HEK293 (cell line): ENCODE measurements around the gene RFX2.
A peak's percentile ranks its signal among the peaks of the same experiment; 100 is the strongest.

Experiments
- ATF2 ChIP-seq: fragments of 450-650 bp; formaldehyde crosslinking; IDR thresholded peaks from 2 replicates; pipeline ENCODE4 v1.5.1; 2016; ENCODE audit warnings: missing biosample characterization, missing genetic modification characterization, low read depth
- GFI1B ChIP-seq: fragments of 450-650 bp; formaldehyde crosslinking; IDR thresholded peaks from 2 replicates; pipeline ENCODE4 v1.5.1; 2016; ENCODE audit warnings: missing biosample characterization, missing genetic modification characterization
- HOXA7 ChIP-seq: sonication (generic); formaldehyde crosslinking; IDR thresholded peaks from 2 replicates; pipeline ENCODE4 v1.8.1; 2022; ENCODE audit warnings: missing genetic modification reagents, borderline replicate concordance
- HOXD13 ChIP-seq: sonication (generic); formaldehyde crosslinking; IDR thresholded peaks from 2 replicates; pipeline ENCODE4 v1.8.0; 2022; ENCODE audit warnings: missing genetic modification reagents, borderline replicate concordance
- IKZF3 ChIP-seq: fragments of 450-650 bp; IDR thresholded peaks from 2 replicates; pipeline ENCODE4 v1.5.0; 2018; ENCODE audit warnings: missing biosample characterization, mild to moderate bottlenecking, missing genetic modification characterization, moderate library complexity
- INSM2 ChIP-seq: fragments of 450-650 bp; formaldehyde crosslinking; IDR thresholded peaks from 2 replicates; pipeline ENCODE4 v1.5.1; 2016; ENCODE audit warnings: missing biosample characterization, missing genetic modification characterization
- PRDM2 ChIP-seq: fragments of 450-650 bp; formaldehyde crosslinking; IDR thresholded peaks from 2 replicates; pipeline ENCODE4 v1.5.1; 2016; ENCODE audit warnings: missing biosample characterization, missing genetic modification characterization, borderline replicate concordance
- WT1 ChIP-seq: fragments of 450-650 bp; formaldehyde crosslinking; IDR thresholded peaks from 2 replicates; pipeline ENCODE4 v1.5.1; 2016; ENCODE audit warnings: missing biosample characterization, missing genetic modification characterization
- ZBTB17 ChIP-seq: fragments of 450-650 bp; formaldehyde crosslinking; IDR thresholded peaks from 2 replicates; pipeline ENCODE4 v1.5.1; 2016; ENCODE audit warnings: missing biosample characterization, missing genetic modification characterization
- ZBTB7A ChIP-seq: fragments of 450-650 bp; formaldehyde crosslinking; IDR thresholded peaks from 2 replicates; pipeline ENCODE4 v1.5.1; 2016; ENCODE audit warnings: low read depth, missing biosample characterization, missing genetic modification characterization
- ZFP41 ChIP-seq: fragments of 450-650 bp; formaldehyde crosslinking; IDR thresholded peaks from 2 replicates; pipeline ENCODE4 v1.5.1; 2016; ENCODE audit warnings: missing biosample characterization, missing genetic modification characterization, borderline replicate concordance
- ZNF10 ChIP-seq: fragments of 450-650 bp; formaldehyde crosslinking; IDR thresholded peaks from 2 replicates; pipeline ENCODE4 v1.5.1; 2017; ENCODE audit warnings: missing biosample characterization, missing genetic modification characterization
- ZNF132 ChIP-seq: fragments of 450-650 bp; formaldehyde crosslinking; IDR thresholded peaks from 2 replicates; pipeline ENCODE4 v1.5.1; 2017; ENCODE audit warnings: missing biosample characterization, missing genetic modification characterization, borderline replicate concordance
- ZNF16 ChIP-seq: fragments of 450-650 bp; formaldehyde crosslinking; IDR thresholded peaks from 2 replicates; pipeline ENCODE4 v1.5.1; 2016; ENCODE audit warnings: low read depth, missing biosample characterization, missing genetic modification characterization
- ZNF174 ChIP-seq: fragments of 450-650 bp; formaldehyde crosslinking; IDR thresholded peaks from 2 replicates; pipeline ENCODE4 v1.5.0; 2017; ENCODE audit warnings: missing biosample characterization, mild to moderate bottlenecking, missing genetic modification characterization
- ZNF175 ChIP-seq: fragments of 450-650 bp; formaldehyde crosslinking; IDR thresholded peaks from 2 replicates; pipeline ENCODE4 v1.5.1; 2016; ENCODE audit warnings: missing biosample characterization, missing genetic modification characterization
- ZNF184 ChIP-seq: fragments of 450-650 bp; IDR thresholded peaks from 2 replicates; pipeline ENCODE4 v1.5.1; 2018; ENCODE audit warnings: missing biosample characterization, mild to moderate bottlenecking, missing genetic modification characterization
- ZNF211 ChIP-seq: fragments of 450-650 bp; formaldehyde crosslinking; IDR thresholded peaks from 2 replicates; pipeline ENCODE4 v1.5.1; 2016; ENCODE audit warnings: low read depth, missing biosample characterization, missing genetic modification characterization
- ZNF394 ChIP-seq: fragments of 450-650 bp; formaldehyde crosslinking; IDR thresholded peaks from 2 replicates; pipeline ENCODE4 v1.5.1; 2016; ENCODE audit warnings: missing biosample characterization, missing genetic modification characterization, mild to moderate bottlenecking, moderate library complexity, borderline replicate concordance
- ZNF488 ChIP-seq: fragments of 450-650 bp; formaldehyde crosslinking; IDR thresholded peaks from 2 replicates; pipeline ENCODE4 v1.5.1; 2016; ENCODE audit warnings: missing biosample characterization, missing genetic modification characterization
- ZNF514 ChIP-seq: fragments of 450-650 bp; formaldehyde crosslinking; IDR thresholded peaks from 2 replicates; pipeline ENCODE4 v1.5.1; 2016; ENCODE audit warnings: missing biosample characterization, missing genetic modification characterization
- ZNF529 ChIP-seq: fragments of 450-650 bp; formaldehyde crosslinking; IDR thresholded peaks from 2 replicates; pipeline ENCODE4 v1.5.1; 2017; ENCODE audit warnings: missing genetic modification characterization, missing biosample characterization; ENCODE audit not compliant: insufficient replicate concordance
- ZNF530 ChIP-seq: fragments of 450-650 bp; formaldehyde crosslinking; IDR thresholded peaks from 2 replicates; pipeline ENCODE4 v1.5.1; 2016; ENCODE audit warnings: low read depth, missing biosample characterization, missing genetic modification characterization
- ZNF544 ChIP-seq: fragments of 450-650 bp; formaldehyde crosslinking; IDR thresholded peaks from 2 replicates; pipeline ENCODE4 v1.5.0; 2017; ENCODE audit warnings: missing biosample characterization, missing genetic modification characterization
- ZNF548 ChIP-seq: fragments of 450-650 bp; formaldehyde crosslinking; IDR thresholded peaks from 2 replicates; pipeline ENCODE4 v1.5.1; 2016; ENCODE audit warnings: missing biosample characterization, missing genetic modification characterization
- ZNF561 ChIP-seq: fragments of 450-650 bp; IDR thresholded peaks from 2 replicates; pipeline ENCODE4 v1.5.1; 2018; ENCODE audit warnings: missing biosample characterization, missing genetic modification characterization, borderline replicate concordance
- ZNF580 ChIP-seq: fragments of 450-650 bp; formaldehyde crosslinking; IDR thresholded peaks from 2 replicates; pipeline ENCODE4 v1.5.1; 2016; ENCODE audit warnings: missing biosample characterization, missing genetic modification characterization
- ZNF600 ChIP-seq: fragments of 450-650 bp; formaldehyde crosslinking; IDR thresholded peaks from 2 replicates; pipeline ENCODE4 v1.5.1; 2016; ENCODE audit warnings: missing biosample characterization, missing genetic modification characterization
- ZNF629 ChIP-seq: fragments of 450-650 bp; formaldehyde crosslinking; IDR thresholded peaks from 2 replicates; pipeline ENCODE4 v1.5.1; 2017; ENCODE audit warnings: missing biosample characterization, missing genetic modification characterization
- ZNF645 ChIP-seq: fragments of 450-650 bp; formaldehyde crosslinking; IDR thresholded peaks from 2 replicates; pipeline ENCODE4; 2016; ENCODE audit warnings: missing biosample characterization, missing genetic modification characterization
- ZNF658 ChIP-seq: fragments of 450-650 bp; formaldehyde crosslinking; IDR thresholded peaks from 2 replicates; pipeline ENCODE4; 2016; ENCODE audit warnings: missing biosample characterization, missing genetic modification characterization
- ZNF785 ChIP-seq: fragments of 450-650 bp; formaldehyde crosslinking; IDR thresholded peaks from 2 replicates; pipeline ENCODE4 v1.5.1; 2016; ENCODE audit warnings: missing biosample characterization, missing genetic modification characterization

The RFX2 gene

GRCh38 chr19:5943623-5944022, 166.7 kb downstream of the RFX2 start (continued):
- TF ChIP-seq ZFP41 (tag by site-specific recombination) = no peak
- TF ChIP-seq ZNF629 (tag by site-specific recombination) = peak; percentile 66
- no peak for TF ChIP-seq HOXD13
- no peak for TF ChIP-seq ZBTB7A (tag by site-specific recombination)
- TF ChIP-seq INSM2 (tag by site-specific recombination) = no peak
- TF ChIP-seq ZNF600 (tag by site-specific recombination) = peak; percentile 93
- TF ChIP-seq ZNF580 (tag by site-specific recombination) = no peak
- TF ChIP-seq ZNF16 (tag by site-specific recombination) = no peak
- TF ChIP-seq ZNF10 = no peak
- no peak for TF ChIP-seq ZNF530
- no peak for TF ChIP-seq ZNF394 (tag by site-specific recombination)
- no peak for TF ChIP-seq ZNF544
- no peak for TF ChIP-seq IKZF3 (tag by site-specific recombination)
- TF ChIP-seq ZNF561 (tag by site-specific recombination) = no peak
- TF ChIP-seq HOXA7 = no peak
- no peak for TF ChIP-seq ZNF658 (tag by site-specific recombination)
- TF ChIP-seq ZBTB17 (tag by site-specific recombination) = peak; percentile 36
- TF ChIP-seq ZNF548 (tag by site-specific recombination) = no peak
- TF ChIP-seq ZNF132 (tag by site-specific recombination) = no peak
- no peak for TF ChIP-seq ZNF175 (tag by site-specific recombination)
- TF ChIP-seq ZNF174 (tag by site-specific recombination) = no peak
- no peak for TF ChIP-seq ZNF529
- peak; percentile 93 for TF ChIP-seq ATF2 (tag by site-specific recombination)
- no peak for TF ChIP-seq ZNF514
- no peak for TF ChIP-seq ZNF488
- TF ChIP-seq ZNF785 (tag by site-specific recombination) = no peak
- TF ChIP-seq PRDM2 = no peak
- TF ChIP-seq WT1 (tag by site-specific recombination) = no peak
- TF ChIP-seq GFI1B (tag by site-specific recombination) = no peak
- no peak for TF ChIP-seq ZNF184 (tag by site-specific recombination)
- TF ChIP-seq ZNF211 (tag by site-specific recombination) = no peak
- TF ChIP-seq ZNF645 = no peak
